ENCODE data around the gene VGLL3.

GRCh38 chr3:86938416-86939105 is 52.4 kb downstream of the VGLL3 start:
- TF ChIP-seq, protein P1, sequence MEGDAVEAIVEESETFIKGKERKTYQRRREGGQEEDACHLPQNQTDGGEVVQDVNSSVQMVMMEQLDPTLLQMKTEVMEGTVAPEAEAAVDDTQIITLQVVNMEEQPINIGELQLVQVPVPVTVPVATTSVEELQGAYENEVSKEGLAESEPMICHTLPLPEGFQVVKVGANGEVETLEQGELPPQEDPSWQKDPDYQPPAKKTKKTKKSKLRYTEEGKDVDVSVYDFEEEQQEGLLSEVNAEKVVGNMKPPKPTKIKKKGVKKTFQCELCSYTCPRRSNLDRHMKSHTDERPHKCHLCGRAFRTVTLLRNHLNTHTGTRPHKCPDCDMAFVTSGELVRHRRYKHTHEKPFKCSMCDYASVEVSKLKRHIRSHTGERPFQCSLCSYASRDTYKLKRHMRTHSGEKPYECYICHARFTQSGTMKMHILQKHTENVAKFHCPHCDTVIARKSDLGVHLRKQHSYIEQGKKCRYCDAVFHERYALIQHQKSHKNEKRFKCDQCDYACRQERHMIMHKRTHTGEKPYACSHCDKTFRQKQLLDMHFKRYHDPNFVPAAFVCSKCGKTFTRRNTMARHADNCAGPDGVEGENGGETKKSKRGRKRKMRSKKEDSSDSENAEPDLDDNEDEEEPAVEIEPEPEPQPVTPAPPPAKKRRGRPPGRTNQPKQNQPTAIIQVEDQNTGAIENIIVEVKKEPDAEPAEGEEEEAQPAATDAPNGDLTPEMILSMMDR (IDR thresholded peaks at IDR 0.05) = no peak
- TF ChIP-seq POLR2A (IDR thresholded peaks at IDR 0.05) = no peak
- no peak for TF ChIP-seq EP300 (IDR thresholded peaks at IDR 0.05)
